Dermis microvascular lymphatic vessel endothelial cell (primary cell): ENCODE results near the gene CKAP2L. TPM values are rescaled to one million over a fixed set of nuclear protein-coding genes. Genes with fewer than 3 reads are reported as not detected.

ENCODE experiments used
- total RNA-seq: library from RNA; depleted of rRNA; stranded (reverse); fragments of >200 nt; gene quantifications from 2 replicates; pipeline ENCODE4 v1.2.1, GENCODE V29; 2014

The CKAP2L gene
- total RNA-seq, 1 donor from 2014 or later: 3.1 TPM

Other genes starting within 250 kb of the CKAP2L start
- 17.1 and 20.0 TPM in 2 replicates for gene POLR1B, start 222.1 kb downstream of the CKAP2L start, total RNA-seq
- 5.2 and 7.2 TPM in 2 replicates for gene CHCHD5, start 180.0 kb downstream of the CKAP2L start, total RNA-seq
- 20.5 and 20.7 TPM in 2 replicates for gene SLC20A1, start 118.7 kb downstream of the CKAP2L start, total RNA-seq
- gene NT5DC4, start 43.6 kb downstream of the CKAP2L start, total RNA-seq: not detected in 2 replicates
- gene IL1A, start 19.9 kb upstream of the CKAP2L start, total RNA-seq: not detected in 2 replicates
- gene IL1B, start 72.2 kb upstream of the CKAP2L start, total RNA-seq: not detected in 2 replicates
- gene IL37, start 146.6 kb upstream of the CKAP2L start, total RNA-seq: not detected in 2 replicates
- gene IL36G, start 213.4 kb upstream of the CKAP2L start, total RNA-seq: not detected in 2 replicates
- not detected in 2 replicates for gene IL36A, start 240.8 kb upstream of the CKAP2L start, total RNA-seq